Measurements from ENCODE around the gene CA4. TPM values are rescaled to one million over a fixed set of nuclear protein-coding genes. Genes with fewer than 3 reads are reported as not detected.

Gene CA4
- total and polyA plus RNA-seq, 10 of the 15 experiments (the other 5 are each of a cell fraction or from before 2014, with no cell fraction given) = 0.13 to 0.31 TPM; not detected in 8

GRCh38 chr17:60145006-60145935 is 4.5 kb upstream of the CA4 start (continued):
- TF ChIP-seq GABPA (IDR thresholded peaks at IDR 0.05; ENCODE audit: low read depth) (no peak), WRNIP1 (IDR thresholded peaks at IDR 0.05; ENCODE audit: borderline replicate concordance, low read depth, low read length) (no peak), YBX1 (IDR thresholded peaks at IDR 0.05) (no peak), MEF2B (IDR thresholded peaks at IDR 0.05; ENCODE audit: partially characterized antibody, poor library complexity, severe bottlenecking) (no peak), CBX3 (IDR thresholded peaks at IDR 0.05; ENCODE audit: borderline replicate concordance, low read depth) (no peak), MTA2 (IDR thresholded peaks at IDR 0.05; ENCODE audit: low read depth) (no peak), CREM (IDR thresholded peaks at IDR 0.05; ENCODE audit: low read depth) (no peak), SMC3 (IDR thresholded peaks at IDR 0.05; ENCODE audit: borderline replicate concordance, low read length) (no peak), ZSCAN29 (IDR thresholded peaks at IDR 0.05) (no peak)

- BruUV-seq (replicated peaks) = no TSS peak
- Histone ChIP-seq H3K79me2 (ENCODE audit: control insufficient read depth, insufficient read depth, low read length) (no peaks in the 10 kb centered on the region), H3K36me3 (ENCODE audit: control insufficient read depth in 2 of 2, insufficient read depth in 2 of 2, low read length in 1 of 2) (no peaks in the 10 kb centered on the region), H3K27ac (ENCODE audit: control insufficient read depth, insufficient read depth) (no peak overlapping the region), H3K4me3 (no peak overlapping the region), H4K20me1 (ENCODE audit: control insufficient read depth, insufficient read depth) (no peaks in the 10 kb centered on the region), H3K27me3 (replicated peaks in 1 of 2; ENCODE audit: control insufficient read depth in 2 of 2, insufficient read depth in 2 of 2, low read length in 1 of 2) (peaks cover 4 to 13% of the 10 kb centered on the region in 2 experiments), H3K4me1 (ENCODE audit: control insufficient read depth, insufficient read depth, low read length) (peaks cover 2% of the 10 kb centered on the region; the same call in 1 of the 2 replicates), H2AFZ (ENCODE audit: control insufficient read depth, low read depth, low read length) (no peak overlapping the region), H3K4me2 (ENCODE audit: control insufficient read depth, insufficient read depth) (no peak overlapping the region), H3K9me3 (replicated peaks; ENCODE audit: control insufficient read depth, insufficient read depth, low read length) (no peaks in the 10 kb centered on the region; the same call in 2 of the 3 replicates), H3K9ac (ENCODE audit: control insufficient read depth, insufficient read depth, low read length) (no peak overlapping the region)
- ATAC-seq (no peak), DNase-seq (ENCODE audit: low read depth, low spot score) (no peak), FAIRE-seq (no peak)
- ChIA-PET CTCF (interaction anchor here (1.9 kb wide), 1 partner anchor 288 kb away, joined by 6 read pairs; no protein-coding TSS in a partner anchor), RAD21 (ENCODE audit: unreplicated experiment) (no interaction called here), POLR2A (no interaction called here), SMC1A (ENCODE audit: uncharacterized antibody, unreplicated experiment) (interaction anchor here (0.6 to 0.8 kb wide), 2 partner anchors 29 to 272 kb away, joined by 3 to 4 read pairs; no protein-coding TSS in a partner anchor)
- in situ Hi-C loops (cut with MboI) (loop anchor here (10.0 to 25.0 kb wide), 2 partner anchors 279 to 491 kb away; partner anchors contain the start of gene CHCT1), intact Hi-C loops (cut with micrococcal nuclease; ENCODE audit: unreplicated experiment) (loop anchor here (10.0 kb wide), 1 partner anchor 489 kb away; no protein-coding TSS in a partner anchor)
- TF ChIP-seq TAF1 (IDR thresholded peaks at IDR 0.05; ENCODE audit: borderline replicate concordance, low read depth, low read length) = no peak
- TF ChIP-seq SPI1 (IDR thresholded peaks at IDR 0.05; ENCODE audit: borderline replicate concordance, insufficient read depth, low read depth, low read length) = no peak
- TF ChIP-seq E2F8 (IDR thresholded peaks at IDR 0.05; ENCODE audit: low read depth, partially characterized antibody) = no peak
- TF ChIP-seq ZNF274 (IDR thresholded peaks at IDR 0.05; ENCODE audit: insufficient read depth, insufficient read length) = no peak
- no peak for TF ChIP-seq BCL11A (IDR thresholded peaks at IDR 0.05; ENCODE audit: low read depth, low read length)
- TF ChIP-seq KDM1A (IDR thresholded peaks at IDR 0.05; ENCODE audit: borderline replicate concordance) = no peak
- 55% methylated on average over 2 of the region's 2 CpGs for WGBS (ENCODE audit: insufficient coverage, insufficient replicate concordance, low lambda C conversion rate, missing lambda C conversion rate)
These were observed 3.6 kb upstream of the CA4 start for GRCh38 chr17:60146206-60146605.
